Fibroblast of pulmonary artery (primary cell): ENCODE measurements around the gene ANXA2.
A peak's percentile ranks its signal among the peaks of the same experiment; 100 is the strongest.

ENCODE experiments used
- DNase-seq: peaks from one replicate; pipeline ENCODE4 v3.0.0-alpha.2; 2010; ENCODE audit warnings: low read depth
- H3K4me3 ChIP-seq: replicated peaks from 2 replicates; pipeline ENCODE4 v1.5.1; 2011; ENCODE audit warnings: low read depth, mild to moderate bottlenecking, control low read depth, low read length, moderate library complexity
- TF ChIP-seq, protein P1 (sequence below): IDR thresholded peaks from 2 replicates; pipeline ENCODE4 v1.5.1; 2011; ENCODE audit warnings: mild to moderate bottlenecking, control low read depth, low read length, inconsistent platforms; ENCODE audit errors: missing control alignments

ANXA2 gene

GRCh38 chr15:60390231-60390630 lies 7.6 kb downstream of the ANXA2 start:
- TF ChIP-seq, protein P1, sequence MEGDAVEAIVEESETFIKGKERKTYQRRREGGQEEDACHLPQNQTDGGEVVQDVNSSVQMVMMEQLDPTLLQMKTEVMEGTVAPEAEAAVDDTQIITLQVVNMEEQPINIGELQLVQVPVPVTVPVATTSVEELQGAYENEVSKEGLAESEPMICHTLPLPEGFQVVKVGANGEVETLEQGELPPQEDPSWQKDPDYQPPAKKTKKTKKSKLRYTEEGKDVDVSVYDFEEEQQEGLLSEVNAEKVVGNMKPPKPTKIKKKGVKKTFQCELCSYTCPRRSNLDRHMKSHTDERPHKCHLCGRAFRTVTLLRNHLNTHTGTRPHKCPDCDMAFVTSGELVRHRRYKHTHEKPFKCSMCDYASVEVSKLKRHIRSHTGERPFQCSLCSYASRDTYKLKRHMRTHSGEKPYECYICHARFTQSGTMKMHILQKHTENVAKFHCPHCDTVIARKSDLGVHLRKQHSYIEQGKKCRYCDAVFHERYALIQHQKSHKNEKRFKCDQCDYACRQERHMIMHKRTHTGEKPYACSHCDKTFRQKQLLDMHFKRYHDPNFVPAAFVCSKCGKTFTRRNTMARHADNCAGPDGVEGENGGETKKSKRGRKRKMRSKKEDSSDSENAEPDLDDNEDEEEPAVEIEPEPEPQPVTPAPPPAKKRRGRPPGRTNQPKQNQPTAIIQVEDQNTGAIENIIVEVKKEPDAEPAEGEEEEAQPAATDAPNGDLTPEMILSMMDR = no peak
- peak overlapping the region; percentile 34 for H3K4me3 ChIP-seq
- no peak for DNase-seq

- DNase-seq = no peak
- TF ChIP-seq, protein P1 = no peak
- H3K4me3 ChIP-seq = no peak overlapping the region
These were observed 8.3 kb downstream of the ANXA2 start for GRCh38 chr15:60389261-60390077.

GRCh38 chr15:60387321-60387720 lies 10.5 kb downstream of the ANXA2 start:
- TF ChIP-seq, protein P1 = no peak
- no peak for DNase-seq
- no peak overlapping the region for H3K4me3 ChIP-seq

GRCh38 chr15:60386615-60387014 lies 11.2 kb downstream of the ANXA2 start:
- DNase-seq = no peak
- TF ChIP-seq, protein P1 = no peak
- H3K4me3 ChIP-seq = no peak overlapping the region

DNA sequence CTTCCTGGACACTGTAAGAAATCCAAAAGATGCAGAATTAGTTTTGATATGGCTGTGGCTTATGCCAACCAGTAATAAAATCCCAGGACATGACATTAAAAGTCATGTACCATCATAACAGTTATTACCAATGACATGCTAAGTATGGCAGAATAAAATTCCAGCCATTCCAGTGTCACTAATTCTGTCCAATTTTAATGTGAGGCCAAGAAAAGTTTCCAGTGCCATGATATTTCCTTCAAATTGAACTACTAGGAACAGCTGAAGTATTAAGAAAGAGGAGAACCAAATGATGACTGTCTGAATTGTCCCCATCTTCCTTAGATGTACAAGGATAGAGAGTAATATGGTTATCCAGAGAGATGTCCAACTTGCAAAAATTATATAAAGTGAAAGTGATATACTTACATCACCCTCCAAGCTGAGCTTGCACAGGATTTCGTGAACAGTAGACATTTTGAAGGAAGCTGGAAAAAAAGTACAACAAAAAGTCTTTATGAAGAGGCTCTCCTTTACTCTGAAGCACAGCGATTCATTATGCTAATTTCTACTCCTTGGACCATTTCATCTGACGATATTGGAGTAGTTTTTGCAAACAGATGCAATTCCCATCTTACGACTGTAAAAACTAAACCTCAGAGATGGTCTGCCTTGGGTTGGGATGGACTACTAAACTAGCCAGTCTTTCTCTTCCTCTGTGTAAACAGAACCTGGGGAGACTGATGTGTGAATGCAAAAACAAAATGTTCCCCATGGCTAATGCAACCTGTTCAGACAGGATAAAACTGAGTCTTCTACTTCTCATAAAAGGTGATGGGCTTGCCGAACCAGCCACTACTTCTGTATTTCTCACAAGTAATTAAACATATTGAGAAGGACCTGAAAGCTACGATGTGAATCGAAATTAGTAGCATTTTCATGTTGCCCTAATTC lies 11.9 kb downstream of the ANXA2 start:
- TF ChIP-seq, protein P1 = no peak
- H3K4me3 ChIP-seq = no peak overlapping the region
- peak; percentile 7 for DNase-seq

GRCh38 chr15:60384526-60385126 lies 13.2 kb downstream of the ANXA2 start:
- TF ChIP-seq, protein P1 = no peak
- DNase-seq = no peak
- H3K4me3 ChIP-seq = no peak overlapping the region
